Heart left ventricle (tissue), 13 donors: Measurements from ENCODE around the gene MAPKAP1.

Experiments used
- POLR2A ChIP-seq, 2 donors: fragments of 450-650 bp; IDR thresholded peaks; one replicate each; pipeline ENCODE4 v1.6.1; 2017; ENCODE audit warnings: antibody characterized with exemption in 2 of 2, mild to moderate bottlenecking in 2 of 2, moderate library complexity in 2 of 2
- TF ChIP-seq, protein P1 (sequence below), 12 donors: fragments of 200-600 bp; sonication (generic) in 4 of 12; IDR thresholded peaks; one replicate each; pipeline versions ENCODE4 v1.5.0 to v1.8.0; 2018 to 2022; ENCODE audit warnings: antibody characterized with exemption in 12 of 12, mild to moderate bottlenecking in 5 of 12
- donor health status: ischemic (EF 13 %, LVEDD 7.1; RV severe dilation, severe dysfunction).
- donor health status: DM: no; HTN: yes; CAD: no.
- donor health status: DM: no; HTN: no; CAD: no.
- donor health status: ischemic (EF 25% LVEDD 6.9; RV normal size, moderate dysfunction).
- donor health status: ischemic (EF 25% LVEDD 5.7; RV mildly dilated, moderate dysfunction).
- donor health status: ischemic (EF 35%, LVEDD 5.7; RV mildly dilated, moderate dysfunction).
- donor health status: nonischemic (EF 11% LVEDD 7.7; RV severe dilation, severe dysfunction).
- donor health status: DM: yes; HTN: yes; CAD: no.
- donor health status: PGD.
- donor health status: ischemic (EF 29% LVEDD 5.4; RV normal size, mild dysfunction).
- donor health status: nonischemic (EF 23%, LVEDD 6.1; RV moderate dilation, normal function).

DNA sequence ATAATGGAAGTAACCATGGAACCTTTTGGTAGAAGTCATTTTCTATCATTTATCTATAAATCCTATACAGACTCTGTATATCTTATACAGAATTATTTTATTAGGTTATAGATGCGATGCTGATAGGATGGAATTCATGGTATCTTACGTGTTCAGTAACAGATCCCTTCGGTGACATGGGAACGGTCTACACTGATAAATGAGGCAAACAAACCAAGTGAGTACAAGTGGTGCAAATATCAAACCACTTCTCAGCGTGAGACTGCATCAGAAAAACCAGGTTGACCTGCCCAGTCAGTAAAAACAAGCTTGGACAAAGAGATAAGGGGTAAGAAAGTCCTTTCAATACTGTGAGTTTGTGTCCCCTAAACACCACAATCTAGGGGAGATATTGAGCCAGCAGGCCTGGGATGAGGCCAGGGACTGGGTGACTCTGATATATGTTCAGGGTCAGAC, 229.9 kb downstream of the MAPKAP1 start:
- TF ChIP-seq, protein P1, sequence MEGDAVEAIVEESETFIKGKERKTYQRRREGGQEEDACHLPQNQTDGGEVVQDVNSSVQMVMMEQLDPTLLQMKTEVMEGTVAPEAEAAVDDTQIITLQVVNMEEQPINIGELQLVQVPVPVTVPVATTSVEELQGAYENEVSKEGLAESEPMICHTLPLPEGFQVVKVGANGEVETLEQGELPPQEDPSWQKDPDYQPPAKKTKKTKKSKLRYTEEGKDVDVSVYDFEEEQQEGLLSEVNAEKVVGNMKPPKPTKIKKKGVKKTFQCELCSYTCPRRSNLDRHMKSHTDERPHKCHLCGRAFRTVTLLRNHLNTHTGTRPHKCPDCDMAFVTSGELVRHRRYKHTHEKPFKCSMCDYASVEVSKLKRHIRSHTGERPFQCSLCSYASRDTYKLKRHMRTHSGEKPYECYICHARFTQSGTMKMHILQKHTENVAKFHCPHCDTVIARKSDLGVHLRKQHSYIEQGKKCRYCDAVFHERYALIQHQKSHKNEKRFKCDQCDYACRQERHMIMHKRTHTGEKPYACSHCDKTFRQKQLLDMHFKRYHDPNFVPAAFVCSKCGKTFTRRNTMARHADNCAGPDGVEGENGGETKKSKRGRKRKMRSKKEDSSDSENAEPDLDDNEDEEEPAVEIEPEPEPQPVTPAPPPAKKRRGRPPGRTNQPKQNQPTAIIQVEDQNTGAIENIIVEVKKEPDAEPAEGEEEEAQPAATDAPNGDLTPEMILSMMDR (IDR thresholded peaks at IDR 0.05): no peak
- TF ChIP-seq POLR2A (IDR thresholded peaks at IDR 0.05): no peak
